ENCODE data around the gene GVQW3.

The GVQW3 gene

GRCh38 chr11:76445121-76446084, 64.3 kb downstream of the GVQW3 start (continued):
- TF ChIP-seq PRDM2 (tag by site-specific recombination; IDR thresholded peaks at IDR 0.05; ENCODE audit: borderline replicate concordance) = no peak
- no peak for TF ChIP-seq ZNF530 (tag by site-specific recombination; IDR thresholded peaks at IDR 0.05; ENCODE audit: low read depth)
- TF ChIP-seq BCL11A (tag by site-specific recombination; IDR thresholded peaks at IDR 0.05; ENCODE audit: low read depth) = no peak
- TF ChIP-seq ZFHX2 (tag by site-specific recombination; conservative IDR thresholded peaks at IDR 0.05) = no peak
- no peak for TF ChIP-seq ZNF776 (tag by site-specific recombination; IDR thresholded peaks at IDR 0.05; ENCODE audit: borderline replicate concordance)
- no peak for TF ChIP-seq ZNF624 (tag by site-specific recombination; IDR thresholded peaks at IDR 0.05)
- no peak for TF ChIP-seq SP7 (tag by site-specific recombination; IDR thresholded peaks at IDR 0.05)
- peak; percentile 35; the same call in 1 of the 2 replicates for TF ChIP-seq GLIS2 (tag by site-specific recombination; IDR thresholded peaks at IDR 0.05)
- no peak for TF ChIP-seq YY2 (tag by site-specific recombination; IDR thresholded peaks at IDR 0.05)
- TF ChIP-seq ZNF169 (tag by site-specific recombination; IDR thresholded peaks at IDR 0.05) = no peak
- no peak for TF ChIP-seq ZNF626 (tag by site-specific recombination; IDR thresholded peaks at IDR 0.05)
- TF ChIP-seq WT1 (tag by site-specific recombination; IDR thresholded peaks at IDR 0.05) = no peak
- TF ChIP-seq YY1 (tag by site-specific recombination; IDR thresholded peaks at IDR 0.05) = no peak
- no peak for TF ChIP-seq ZNF211 (tag by site-specific recombination; IDR thresholded peaks at IDR 0.05; ENCODE audit: low read depth)
- no peak for TF ChIP-seq ZNF843 (tag by site-specific recombination; IDR thresholded peaks at IDR 0.05)
- TF ChIP-seq ZNF24 (tag by site-specific recombination; IDR thresholded peaks at IDR 0.05) = peak; percentile 90
- TF ChIP-seq SP3 (tag by site-specific recombination; IDR thresholded peaks at IDR 0.05) = peak; percentile 54; the same call in 1 of the 2 replicates
- TF ChIP-seq OSR2 (tag by site-specific recombination; IDR thresholded peaks at IDR 0.05) = no peak
- TF ChIP-seq ZBTB17 (tag by site-specific recombination; IDR thresholded peaks at IDR 0.05) = peak; percentile 78
- no peak for TF ChIP-seq ZBTB1 (tag by site-specific recombination; IDR thresholded peaks at IDR 0.05)
- 0 out of 2 replicates have a peak, but pooled peaks have one; percentile 56 for TF ChIP-seq ZNF660 (tag by site-specific recombination; IDR thresholded peaks at IDR 0.05)
- peak; percentile 87; the same call in 1 of the 2 replicates for TF ChIP-seq ZBTB20 (tag by site-specific recombination; IDR thresholded peaks at IDR 0.05)
- TF ChIP-seq IKZF3 (tag by site-specific recombination; IDR thresholded peaks at IDR 0.05) = peak; percentile 83
- TF ChIP-seq ZBTB7A (tag by site-specific recombination; IDR thresholded peaks at IDR 0.05; ENCODE audit: low read depth) = no peak
- TF ChIP-seq EGR2 (tag by site-specific recombination; IDR thresholded peaks at IDR 0.05; ENCODE audit: low read depth) = no peak
- no peak for TF ChIP-seq BCL11B (tag by site-specific recombination; IDR thresholded peaks at IDR 0.05; ENCODE audit: low read depth)
- TF ChIP-seq ZNF449 (tag by site-specific recombination; IDR thresholded peaks at IDR 0.05) = no peak
- no peak for TF ChIP-seq ZNF571 (tag by site-specific recombination; IDR thresholded peaks at IDR 0.05)
- TF ChIP-seq ZNF76 (tag by site-specific recombination; IDR thresholded peaks at IDR 0.05; ENCODE audit: borderline replicate concordance, low read depth) = peak; percentile 53; the same call in 1 of the 2 replicates
- peak; percentile 62 for TF ChIP-seq ZNF335 (tag by site-specific recombination; conservative IDR thresholded peaks at IDR 0.05)
- TF ChIP-seq ZNF600 (tag by site-specific recombination; IDR thresholded peaks at IDR 0.05) = no peak
- no peak for TF ChIP-seq GLI4 (tag by site-specific recombination; IDR thresholded peaks at IDR 0.05)
- no peak for TF ChIP-seq ZNF792 (tag by site-specific recombination; IDR thresholded peaks at IDR 0.05)
- no peak for TF ChIP-seq ZFP69B (tag by site-specific recombination; IDR thresholded peaks at IDR 0.05)
- peak; percentile 77 for TF ChIP-seq KLF9 (tag by site-specific recombination; IDR thresholded peaks at IDR 0.05; ENCODE audit: low read depth)
